ENCODE results near the gene TTYH1. TPM values are rescaled to one million over a fixed set of nuclear protein-coding genes. Genes with fewer than 3 reads are reported as not detected.
"Not testable (repeated sequence)": the region's sequence is repeated elsewhere in the genome, so short reads cannot be mapped to it uniquely, and the experiment has no call there.

TTYH1 gene
- total RNA-seq: 1 to 10 TPM; 1.0 to 2.0 TPM
- 342 TPM for polyA plus RNA-seq (2013, experiment 1 of 2)
- polyA plus RNA-seq (2013, experiment 2 of 2): 263 TPM
- long read RNA-seq, experiment 1: 0 reads
- long read RNA-seq, experiment 2: 0 reads
- long read RNA-seq, experiment 3: 0 reads
- long read RNA-seq, experiment 4: 0 reads

- Histone ChIP-seq H3K36me3 (ENCODE audit: control insufficient read depth, insufficient read depth, low read length) (no peaks in the 10 kb centered on the region), H3K9ac (ENCODE audit: extremely low read depth, low read length, poor library complexity, severe bottlenecking) (no peak within 1 kb of the TSS), H3K4me3 (ENCODE audit: low read length) (no peak within 1 kb of the TSS), H3K27ac (ENCODE audit: low read depth, low read length) (no peak within 1 kb of the TSS), H3K27me3 (ENCODE audit: control insufficient read depth, insufficient read depth, low read length, poor library complexity, severe bottlenecking) (peaks cover 51% of the 10 kb centered on the region), H3K4me1 (ENCODE audit: control insufficient read depth, insufficient read depth, low read length) (no peaks in the 10 kb centered on the region), H3K9me3 (ENCODE audit: control insufficient read depth, low read length) (no peaks in the 10 kb centered on the region)
- Mint-ChIP-seq H3K9me3 (peaks cover 13% of the 10 kb centered on the region), H3K36me3 (ENCODE audit: low read depth) (no peaks in the 10 kb centered on the region), H3K4me1 (peaks cover 6% of the 10 kb centered on the region), H3K4me3 (peak within 1 kb of the TSS; percentile 36), H3K27ac (no peak within 1 kb of the TSS), H3K27me3 (ENCODE audit: insufficient read depth) (peaks cover 87% of the 10 kb centered on the region)
- peak; percentile 84 for DNase-seq
- WGBS, 2 experiments (ENCODE audit: insufficient coverage in 1 of 2, insufficient read length in 1 of 2): 2% methylated on average over 53 of the region's 68 CpGs; no CpG with 5 or more reads in 1 of the 2 experiments
- TF ChIP-seq CTCF (conservative IDR thresholded peaks at IDR 0.05): peak; percentile 78
These were observed at the start of gene TTYH1 for GRCh38 chr19:54415208-54415900. TTYH1 (plus strand) TSS chr19:54415464; CDS start chr19:54415553, 89 bp downstream.

GRCh38 chr19:54365798-54366197 lies 49.5 kb upstream of the TTYH1 start:
- H3K4me3 Mint-ChIP-seq; H3K27ac ChIP-seq (ENCODE audit: low read depth, low read length); H3K9me3 Mint-ChIP-seq; H3K4me1 Mint-ChIP-seq; H3K4me3 ChIP-seq (ENCODE audit: low read length); H3K36me3 ChIP-seq (ENCODE audit: control insufficient read depth, insufficient read depth, low read length); H3K27ac Mint-ChIP-seq; H3K9me3 ChIP-seq (ENCODE audit: control insufficient read depth, low read length); H3K27me3 ChIP-seq (ENCODE audit: control insufficient read depth, insufficient read depth, low read length, poor library complexity, severe bottlenecking); H3K36me3 Mint-ChIP-seq (ENCODE audit: low read depth); H3K9ac ChIP-seq (ENCODE audit: extremely low read depth, low read length, poor library complexity, severe bottlenecking); DNase-seq; H3K4me1 ChIP-seq (ENCODE audit: control insufficient read depth, insufficient read depth, low read length): not testable (repeated sequence)
- 95 to 96% methylated on average over 6 to 12 of the region's 13 CpGs for WGBS, 2 experiments (ENCODE audit: insufficient coverage in 1 of 2, insufficient read length in 1 of 2)
- peaks cover 18% of the 10 kb centered on the region for H3K27me3 Mint-ChIP-seq (ENCODE audit: insufficient read depth)

- H3K9me3 Mint-ChIP-seq: no peaks in the 10 kb centered on the region
- H3K9me3 ChIP-seq (ENCODE audit: control insufficient read depth, low read length): no peaks in the 10 kb centered on the region
- H3K36me3 Mint-ChIP-seq (ENCODE audit: low read depth): no peaks in the 10 kb centered on the region
- no peak for TF ChIP-seq CTCF (conservative IDR thresholded peaks at IDR 0.05)
- no peaks in the 10 kb centered on the region for H3K4me1 ChIP-seq (ENCODE audit: control insufficient read depth, insufficient read depth, low read length)
- H3K27ac Mint-ChIP-seq: no peak overlapping the region
- WGBS, 2 experiments (ENCODE audit: insufficient coverage in 1 of 2, insufficient read length in 1 of 2): 52 to 70% methylated on average over 2 to 5 of the region's 6 CpGs
- H3K27me3 ChIP-seq (ENCODE audit: control insufficient read depth, insufficient read depth, low read length, poor library complexity, severe bottlenecking): no peaks in the 10 kb centered on the region
- H3K27ac ChIP-seq (ENCODE audit: low read depth, low read length): no peak overlapping the region
- no peak overlapping the region for H3K9ac ChIP-seq (ENCODE audit: extremely low read depth, low read length, poor library complexity, severe bottlenecking)
- H3K27me3 Mint-ChIP-seq (ENCODE audit: insufficient read depth): peaks cover 15% of the 10 kb centered on the region
- no peak overlapping the region for H3K4me3 ChIP-seq (ENCODE audit: low read length)
- H3K4me3 Mint-ChIP-seq: no peak overlapping the region
- no peaks in the 10 kb centered on the region for H3K4me1 Mint-ChIP-seq
- no peak for DNase-seq
- H3K36me3 ChIP-seq (ENCODE audit: control insufficient read depth, insufficient read depth, low read length): no peaks in the 10 kb centered on the region
These were observed 48.5 kb upstream of the TTYH1 start for GRCh38 chr19:54366811-54367210.
